ENCODE measurements around the gene DOCK11. TPM values are rescaled to one million over a fixed set of nuclear protein-coding genes. Genes with fewer than 3 reads are reported as not detected.

The DOCK11 gene
- polyA plus RNA-seq, 1 of the 3 experiments (the other 2 are of a cell fraction) = 34.8 TPM

GRCh38 chrX:118634336-118634735, 138.7 kb downstream of the DOCK11 start (continued):
- TF ChIP-seq CTCF (IDR thresholded peaks at IDR 0.05) (no peak), FOSL2 (IDR thresholded peaks at IDR 0.05; ENCODE audit: borderline replicate concordance, low read depth) (no peak), JUND (IDR thresholded peaks at IDR 0.05) (no peak), USF2 (IDR thresholded peaks at IDR 0.05; ENCODE audit: borderline replicate concordance, low read depth, low read length) (no peak), PBX3 (IDR thresholded peaks at IDR 0.05) (no peak), EZH2phosphoT487 (IDR thresholded peaks at IDR 0.05; ENCODE audit: borderline replicate concordance, low read depth) (no peak), IRF3 (IDR thresholded peaks at IDR 0.05; ENCODE audit: low read depth, low read length) (no peak), USF1 (IDR thresholded peaks at IDR 0.05; ENCODE audit: borderline replicate concordance, low read depth) (no peak), RCOR1 (IDR thresholded peaks at IDR 0.05; ENCODE audit: low read length) (no peak), FOXJ3 (CRISPR knock-in tag; IDR thresholded peaks at IDR 0.05) (no peak), MAX (IDR thresholded peaks at IDR 0.05; ENCODE audit: low read depth) (no peak)

GRCh38 chrX:118637997-118638396, 142.4 kb downstream of the DOCK11 start:
- H3F3A ChIP-seq (replicated peaks; ENCODE audit: insufficient read depth) = no peaks in the 10 kb centered on the region
- H3K27ac ChIP-seq (ENCODE audit: low read depth in 2 of 2, low read length in 1 of 2) = no peak overlapping the region
- H3K9me3 ChIP-seq = no peaks in the 10 kb centered on the region
- H3K36me3 ChIP-seq (replicated peaks in 1 of 2; ENCODE audit: control insufficient read depth in 1 of 2, insufficient read depth in 2 of 2, low read length in 1 of 2) = peaks cover 4 to 53% of the 10 kb centered on the region in 2 experiments
- H3K79me2 ChIP-seq (ENCODE audit: insufficient read depth) = no peaks in the 10 kb centered on the region
- ChIA-PET POLR2A (no interaction called here), CTCF (interaction anchor here (0.6 to 1.2 kb wide), 2 partner anchors 9 to 11 kb away, joined by 3 to 5 read pairs; no protein-coding TSS in a partner anchor)
- no peaks in the 10 kb centered on the region for H3K9me2 ChIP-seq
- no peak for DNase-seq
- no peak overlapping the region for H3K4me2 ChIP-seq
- no peaks in the 10 kb centered on the region for H3K27me3 ChIP-seq (ENCODE audit: insufficient read depth)
- no peak overlapping the region for H3K4me3 ChIP-seq (ENCODE audit: low read depth in 2 of 2, low read length in 1 of 2)
- WGBS (ENCODE audit: low lambda C conversion rate) = 27% methylated on average over 2 of the region's 2 CpGs
- TF ChIP-seq CTCF (IDR thresholded peaks at IDR 0.05) (peak; percentile 42), RAD21 (IDR thresholded peaks at IDR 0.05; ENCODE audit: low read length) (peak; percentile 44), SIN3A (IDR thresholded peaks at IDR 0.05; ENCODE audit: borderline replicate concordance, low read depth, low read length) (no peak), MAX (IDR thresholded peaks at IDR 0.05; ENCODE audit: low read depth) (no peak), EP300 (IDR thresholded peaks at IDR 0.05; ENCODE audit: borderline replicate concordance in 1 of 2, low read depth in 1 of 2, low read length in 1 of 2) (no peak), SMC3 (IDR thresholded peaks at IDR 0.05; ENCODE audit: low read depth, low read length) (0 out of 2 replicates have a peak, but pooled peaks have one; percentile 9), FOSL2 (IDR thresholded peaks at IDR 0.05; ENCODE audit: borderline replicate concordance, low read depth) (no peak), YY1 (IDR thresholded peaks at IDR 0.05; ENCODE audit: low read depth) (no peak), ELF1 (IDR thresholded peaks at IDR 0.05) (no peak)
- H4K20me1 ChIP-seq (ENCODE audit: insufficient read depth) = no peaks in the 10 kb centered on the region
- no peak overlapping the region for H2AFZ ChIP-seq (ENCODE audit: low read depth)
- H3K9ac ChIP-seq = no peak overlapping the region
- H3K4me1 ChIP-seq (ENCODE audit: control insufficient read depth in 1 of 2, insufficient read depth in 2 of 2, low read depth in 1 of 2, low read length in 1 of 2) = no peaks in the 10 kb centered on the region
